Amygdala (tissue), 56 donors: Measurements from ENCODE around the gene HOXC5.

Experiments used
- DNase-seq, 56 donors: peaks; one replicate each; lab custom pipeline; 2025; lab: John Stamatoyannopoulos, UW

HOXC5 gene

GRCh38 chr12:54018468-54018984 lies 14.3 kb upstream of the HOXC5 start:
- DNase-seq: no peak

DNA sequence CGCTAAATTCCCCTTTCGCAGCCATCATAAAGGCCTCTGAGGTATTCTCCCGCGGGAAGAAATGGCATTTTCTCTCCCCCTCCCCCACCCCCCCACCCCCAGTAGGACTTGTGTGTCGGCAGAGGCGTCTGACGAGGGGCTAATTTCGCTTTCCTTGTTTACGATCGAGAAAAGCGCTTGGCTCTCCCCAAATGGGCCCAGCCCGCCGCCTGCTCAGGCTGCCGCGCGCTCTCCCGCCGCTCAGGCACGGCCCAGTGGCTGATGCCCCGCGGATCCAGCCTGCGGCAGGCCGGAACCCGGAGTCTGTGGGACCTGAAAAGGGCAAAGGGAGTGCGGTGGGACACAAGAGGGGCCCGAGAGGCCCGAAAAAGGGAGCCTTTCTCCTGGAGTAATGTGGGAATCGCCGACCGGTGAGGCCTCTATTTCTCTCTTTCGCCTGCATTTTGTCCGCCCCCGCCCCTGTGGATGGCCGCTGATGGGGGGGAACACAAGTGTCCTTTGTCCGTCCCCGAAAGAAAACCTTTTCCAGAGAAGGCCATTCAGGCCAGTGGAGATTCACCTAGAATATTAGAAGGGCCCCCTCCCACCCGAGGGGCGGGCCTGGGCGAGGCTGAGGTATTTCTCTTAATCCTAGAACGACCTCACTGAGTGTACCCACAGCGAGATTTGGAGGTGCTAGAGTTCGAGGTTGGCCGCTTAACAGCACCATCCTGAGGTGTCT lies 13.6 kb upstream of the HOXC5 start:
- no peak for DNase-seq

DNA sequence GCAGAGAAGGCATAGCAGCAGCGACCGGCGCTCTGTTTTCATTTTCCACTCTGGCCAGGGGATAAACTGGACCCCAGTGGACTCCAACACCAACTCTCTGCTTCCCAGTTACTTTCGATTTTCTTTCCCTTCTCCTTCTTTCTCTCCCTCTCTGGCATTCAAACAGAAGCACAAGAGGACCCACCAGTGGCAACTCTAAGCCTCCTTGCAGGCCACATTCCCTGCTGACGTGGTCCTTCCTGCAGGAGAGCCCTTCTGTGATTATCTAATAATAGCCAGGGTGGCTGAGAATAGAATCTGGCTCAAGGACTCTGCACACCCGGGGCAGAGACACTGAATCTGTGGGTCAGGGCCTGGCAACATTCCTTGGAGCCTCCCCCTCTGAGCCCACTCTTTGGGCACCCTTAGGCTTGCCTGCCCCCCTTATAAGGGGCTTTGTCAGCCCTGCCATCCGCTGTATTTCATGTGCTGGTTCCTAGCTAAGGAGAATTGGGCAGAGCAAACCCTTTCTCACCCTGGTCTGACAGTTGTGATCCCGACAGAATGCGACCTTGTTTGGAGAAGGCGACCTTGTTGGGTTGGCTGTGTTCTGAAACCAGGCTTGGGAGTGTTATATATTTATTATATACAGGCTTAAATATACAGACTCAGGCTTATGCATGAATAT lies 12.8 kb upstream of the HOXC5 start:
- DNase-seq: no peak

GRCh38 chr12:54020591-54021405 lies 12.1 kb upstream of the HOXC5 start:
- DNase-seq: no peak

DNA sequence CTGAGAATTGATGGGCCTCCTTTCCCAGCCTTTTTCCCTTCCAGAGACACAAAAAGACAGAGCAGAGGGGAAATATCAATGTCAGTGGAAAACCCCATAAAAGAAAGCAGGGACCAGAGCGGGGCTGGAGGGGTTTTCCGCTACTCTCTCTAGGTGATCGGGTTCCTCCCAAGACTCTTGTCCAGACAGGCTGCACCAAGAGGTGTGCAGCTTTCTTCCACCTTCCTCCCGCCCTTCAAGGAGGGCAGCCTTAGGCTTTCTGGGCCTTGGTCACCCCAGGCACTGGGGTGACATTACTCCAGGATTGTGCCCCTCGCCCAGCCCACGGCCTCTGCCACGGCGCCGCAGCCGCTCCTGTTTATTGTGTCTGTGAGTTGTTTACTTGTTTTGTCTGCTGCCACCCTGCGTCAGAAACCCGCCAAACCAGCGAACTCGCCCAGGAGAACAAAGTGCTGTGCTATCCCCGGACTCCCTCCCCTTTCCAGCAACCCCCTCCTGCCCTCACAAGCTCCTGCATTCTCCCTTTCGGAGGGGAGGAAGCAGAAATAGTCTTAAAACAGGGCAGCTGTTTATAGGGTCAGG lies 11.3 kb upstream of the HOXC5 start:
- no peak for DNase-seq

DNA sequence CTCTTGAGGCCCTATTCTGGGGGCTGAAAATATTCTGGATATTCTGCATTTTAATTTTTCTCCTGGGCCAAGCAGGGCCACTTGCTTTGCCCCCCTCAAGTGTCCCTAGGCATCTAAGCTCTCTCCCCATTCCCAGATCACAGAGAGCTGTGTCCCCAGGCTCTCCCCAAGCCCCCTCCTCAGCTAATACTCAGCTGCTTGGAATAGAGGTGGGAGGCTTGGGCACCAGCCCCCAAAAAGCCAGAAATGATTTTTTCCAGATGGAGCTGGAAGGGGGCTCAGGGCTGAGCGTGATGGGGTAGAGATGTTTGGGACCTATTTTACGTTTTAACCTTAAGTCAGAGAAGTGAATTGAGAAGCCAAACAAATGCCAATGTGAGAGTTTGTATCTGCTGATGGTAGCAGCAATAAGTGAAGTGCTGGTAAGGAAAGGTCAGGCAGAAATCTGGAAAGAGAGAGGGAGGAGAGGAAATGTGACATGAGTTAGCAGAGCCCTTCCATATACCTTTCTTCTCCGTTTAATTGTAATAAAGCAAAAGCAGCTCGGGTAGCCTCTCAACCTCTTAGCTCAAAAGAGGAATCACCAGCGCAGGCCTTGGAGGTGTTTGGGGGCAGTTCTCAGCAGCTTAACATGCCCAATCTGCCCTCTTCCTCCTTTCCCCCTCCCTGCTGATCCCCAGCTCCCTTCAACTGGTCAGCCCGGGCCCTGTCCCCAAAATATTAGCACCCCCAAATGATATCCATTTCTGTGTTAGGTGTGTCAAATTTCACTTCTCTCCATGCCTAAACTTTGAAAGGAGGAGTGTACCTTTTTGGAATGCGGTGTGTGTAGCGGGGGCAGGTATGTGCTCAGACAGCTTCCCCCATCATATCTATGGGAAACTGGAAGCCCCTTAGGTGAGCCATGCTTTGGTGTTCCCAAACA lies 9.6 kb upstream of the HOXC5 start:
- DNase-seq: no peak

- no peak for DNase-seq
Measured at GRCh38 chr12:54024127-54024526, 8.7 kb upstream of the HOXC5 start.

GRCh38 chr12:54024581-54025305 lies 8.1 kb upstream of the HOXC5 start:
- no peak for DNase-seq

DNA sequence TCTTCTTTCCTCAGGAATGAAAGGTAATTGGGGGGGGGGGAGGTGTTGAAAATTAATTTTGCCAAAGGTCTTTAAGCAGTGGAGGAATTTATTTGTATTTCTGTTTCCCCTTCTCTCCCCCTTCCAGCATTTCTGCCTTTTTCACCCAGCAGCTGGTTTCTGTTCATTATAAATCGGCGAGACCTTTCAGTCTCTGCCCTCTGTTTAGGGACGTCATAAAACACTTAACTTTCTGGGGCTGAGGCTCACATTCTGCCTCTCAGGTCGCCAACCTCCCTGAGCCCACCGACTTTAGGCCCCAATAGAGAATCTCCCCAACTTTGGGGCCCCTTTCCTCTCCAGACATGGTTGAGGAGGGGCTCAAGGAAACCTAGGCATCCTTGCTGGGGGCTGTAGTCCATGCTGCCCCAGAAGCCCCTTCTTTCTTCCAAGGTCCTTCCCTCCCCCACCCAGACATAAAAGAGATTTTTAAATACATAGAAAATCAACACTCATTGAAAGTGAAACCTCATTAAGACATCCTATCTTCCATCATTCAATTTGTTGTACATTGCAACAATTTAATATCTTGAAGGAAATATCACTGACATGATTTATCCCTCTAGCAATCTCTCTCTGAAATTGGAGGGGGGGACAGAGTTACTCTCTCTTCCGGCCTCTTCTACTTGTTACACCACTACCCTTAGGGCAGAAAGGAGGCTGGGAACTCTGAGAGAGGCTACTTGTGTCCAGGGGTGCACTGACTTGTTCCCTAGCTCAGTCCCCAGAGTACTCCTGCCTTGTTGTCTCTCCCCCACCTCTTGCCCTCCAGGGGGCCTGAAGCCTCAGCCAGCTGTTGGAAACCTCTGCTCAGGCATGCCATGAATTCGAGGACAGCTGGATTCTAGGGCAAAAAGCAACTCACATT lies 7.1 kb upstream of the HOXC5 start:
- no peak for DNase-seq

DNA sequence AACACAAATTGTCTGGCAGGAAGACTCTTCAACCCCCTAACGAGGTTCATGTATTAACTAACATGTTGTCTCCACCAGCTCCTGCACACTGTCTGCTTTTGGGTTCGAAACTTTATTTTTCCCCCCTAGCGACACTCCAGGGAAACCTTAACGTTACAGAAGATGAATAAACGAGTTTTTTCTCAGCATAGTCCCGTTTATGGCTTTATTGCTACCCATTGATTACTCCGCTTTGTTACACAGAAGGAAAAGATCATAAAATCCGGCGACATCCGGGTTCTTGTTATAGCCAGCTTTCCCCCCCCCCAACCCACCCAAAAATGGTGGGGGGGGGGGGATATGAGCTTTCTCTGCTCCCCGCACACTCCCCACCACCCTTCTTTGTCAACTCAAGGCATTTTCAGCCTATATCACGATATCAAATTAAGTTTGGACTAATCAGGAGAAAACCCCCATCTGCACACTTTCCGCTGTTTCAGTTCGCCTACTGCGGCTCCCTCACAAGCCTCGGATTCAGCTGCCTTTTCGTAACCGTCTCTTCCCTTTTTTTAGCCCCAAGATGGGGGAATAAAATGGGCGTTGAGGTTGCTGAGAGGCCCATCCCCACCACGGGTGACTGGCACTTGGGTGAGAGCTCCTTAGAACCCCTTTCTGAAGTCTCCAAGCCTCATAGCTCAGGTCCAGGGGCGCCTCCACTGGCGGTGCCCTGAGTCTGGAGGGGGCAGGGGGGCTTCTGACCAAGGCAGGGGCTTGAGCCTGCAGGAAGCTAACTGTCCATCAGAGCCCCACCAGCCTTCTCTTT lies 6.0 kb upstream of the HOXC5 start:
- DNase-seq: no peak

- DNase-seq: no peak
Measured at GRCh38 chr12:54027442-54027786, 5.4 kb upstream of the HOXC5 start.

- DNase-seq: no peak
Measured at GRCh38 chr12:54028314-54029201, 4.3 kb upstream of the HOXC5 start, which contains the start of gene HOXC6. Gene HOXC6 (plus strand): TSS chr12:54028440. CDS start chr12:54028522, 82 bp downstream.

GRCh38 chr12:54029529-54030441 lies 3.1 kb upstream of the HOXC5 start:
- no peak for DNase-seq

GRCh38 chr12:54030442-54030801 lies 2.4 kb upstream of the HOXC5 start:
- DNase-seq: no peak

- no peak for DNase-seq
Measured at GRCh38 chr12:54030889-54031471, 1.9 kb upstream of the HOXC5 start.
